Right lobe of liver (tissue), 6 donors: Measurements from ENCODE around the gene COL25A1. TPM values are rescaled to one million over a fixed set of nuclear protein-coding genes. Genes with fewer than 3 reads are reported as not detected.
"Not testable (repeated sequence)": the region's sequence is repeated elsewhere in the genome, so short reads cannot be mapped to it uniquely, and the experiment has no call there.

Experiments used
- ATAC-seq, 4 donors: fragments of 200-7000 bp; cut with Tn5 transposase; one replicate each; pipeline ENCODE4 v1.9.1; 2020; ENCODE audit warnings: mild to moderate bottlenecking in 4 of 4, moderate library complexity in 4 of 4
- DNase-seq, 3 donors: peaks; one replicate each; pipeline ENCODE4 v3.0.0-alpha.2; 2020
- H3K27ac ChIP-seq, 3 donors: fragments of 200-600 bp; one replicate each; pipeline ENCODE4 v1.8.0; 2022
- H3K27me3 ChIP-seq, 2 donors: fragments of 200-600 bp; one replicate each; pipeline ENCODE4 v1.8.0; 2022
- H3K36me3 ChIP-seq, 4 donors: fragments of 200-600 bp; sonication (generic) in 1 of 4; one replicate each; pipeline versions ENCODE4 v1.5.1 to v1.8.0; 2017 to 2022; ENCODE audit warnings: control low read depth in 1 of 4
- H3K4me1 ChIP-seq, 4 donors: fragments of 200-600 bp; sonication (generic) in 1 of 4; one replicate each; pipeline versions ENCODE4 v1.5.1 to v1.8.0; 2017 to 2022; ENCODE audit warnings: control low read depth in 1 of 4
- H3K4me3 ChIP-seq, 3 donors: fragments of 200-600 bp; one replicate each; pipeline ENCODE4 v1.8.0; 2022
- H3K9me3 ChIP-seq, 4 donors: fragments of 200-600 bp; sonication (generic) in 1 of 4; one replicate each; pipeline versions ENCODE4 v1.5.1 to v1.8.0; 2017 to 2022; ENCODE audit warnings: control low read depth in 1 of 4
- CTCF ChIP-seq, 4 donors: fragments of 200-600 bp in 3 of 4; fragments of 450-650 bp in 1 of 4; IDR thresholded peaks; one replicate each; pipeline versions ENCODE4 v1.5.1 to v1.8.0; 2016 to 2022; ENCODE audit warnings: antibody characterized with exemption in 4 of 4, mild to moderate bottlenecking in 2 of 4
- POLR2A ChIP-seq: fragments of 450-650 bp; IDR thresholded peaks from one replicate; pipeline ENCODE4 v1.6.1; 2017; ENCODE audit warnings: antibody characterized with exemption, mild to moderate bottlenecking
- WGBS: methylation state at CpG from one replicate; pipeline ENCODE4 v1.1.6; 2018; ENCODE audit warnings: low coverage, low lambda C conversion rate; ENCODE audit not compliant: insufficient coverage; ENCODE audit errors: missing lambda C conversion rate; 5-methylcytosine and 5-hydroxymethylcytosine counted together
- intact Hi-C, 2 donors: fragments of 100-400 bp; cut with DNase I; formaldehyde crosslinking; loops; one replicate each; pipeline versions ENCODE4 v1.11.2 to v1.14.1; 2022
- total RNA-seq, 6 experiments: library from RNA; depleted of rRNA in 2 of 6; stranded (reverse); fragments of >200 nt in 2 of 6; fragmentation: NEBNext Ultra II Directional in 3 of 6; extraction: Animal tissue kit (Norgen Biotek cat#: 25700) in 3 of 6; gene quantifications; one replicate each; pipeline versions ENCODE4 v1.1.0 to v1.2.4, GENCODE V29; 2016 to 2023
- donor health status: DM: no; HTN: yes; CAD: no.
- donor health status: DM: no; HTN: no; CAD: no.
- donor health status: DM: no; HTN: no; CAD: no.
- donor health status: DM: no; HTN: yes; CAD: no.
- donor health status: DM: no; HTN: yes; CAD: no.

COL25A1 gene
- total RNA-seq, 6 experiments from 2014 or later = 0.06 to 4.8 (median 1.3) TPM

- Histone ChIP-seq H3K4me3 (no peak overlapping the region), H3K27ac (no peak overlapping the region), H3K4me1 (no peaks in the 10 kb centered on the region), H3K9me3 (no peaks in the 10 kb centered on the region), H3K27me3 (no peaks in the 10 kb centered on the region), H3K36me3 (no peaks in the 10 kb centered on the region)
- DNase-seq (no peak), ATAC-seq (no peak)
- intact Hi-C loops = no loop called here
- TF ChIP-seq POLR2A (no peak), CTCF (IDR thresholded peaks at IDR 0.05) (no peak)
- 70% methylated on average over 3 of the region's 3 CpGs for WGBS
Observed at GRCh38 chr4:109083911-109084310, 218.5 kb downstream of the COL25A1 start.

DNA sequence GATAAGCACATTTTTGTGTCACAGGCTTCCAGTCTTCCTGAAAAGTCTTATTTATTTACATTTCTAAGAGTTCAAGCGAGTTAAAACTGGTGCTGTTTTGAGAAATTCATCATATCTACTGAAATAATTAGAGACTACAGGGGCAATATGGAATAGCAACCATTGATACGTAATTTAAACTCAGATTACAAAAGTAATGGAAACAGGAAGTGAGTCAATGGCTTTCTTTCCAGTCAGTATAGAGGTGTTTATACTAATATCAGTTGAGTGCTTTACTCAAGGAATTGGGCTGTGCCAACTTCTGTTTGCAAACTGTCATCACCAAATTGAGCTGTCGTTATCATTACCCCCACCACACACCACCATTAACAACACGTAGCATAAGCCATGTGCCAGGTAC lies 222.7 kb downstream of the COL25A1 start:
- no peak overlapping the region for H3K4me3 ChIP-seq
- no peaks in the 10 kb centered on the region for H3K36me3 ChIP-seq
- TF ChIP-seq POLR2A = no peak
- no peak for TF ChIP-seq CTCF (IDR thresholded peaks at IDR 0.05)
- no peak for ATAC-seq
- no peak overlapping the region for H3K27ac ChIP-seq
- no peaks in the 10 kb centered on the region for H3K9me3 ChIP-seq
- intact Hi-C loops = no loop called here
- no peaks in the 10 kb centered on the region for H3K4me1 ChIP-seq
- no peaks in the 10 kb centered on the region for H3K27me3 ChIP-seq
- 62% methylated on average over 4 of the region's 4 CpGs for WGBS
- DNase-seq = no peak

DNA sequence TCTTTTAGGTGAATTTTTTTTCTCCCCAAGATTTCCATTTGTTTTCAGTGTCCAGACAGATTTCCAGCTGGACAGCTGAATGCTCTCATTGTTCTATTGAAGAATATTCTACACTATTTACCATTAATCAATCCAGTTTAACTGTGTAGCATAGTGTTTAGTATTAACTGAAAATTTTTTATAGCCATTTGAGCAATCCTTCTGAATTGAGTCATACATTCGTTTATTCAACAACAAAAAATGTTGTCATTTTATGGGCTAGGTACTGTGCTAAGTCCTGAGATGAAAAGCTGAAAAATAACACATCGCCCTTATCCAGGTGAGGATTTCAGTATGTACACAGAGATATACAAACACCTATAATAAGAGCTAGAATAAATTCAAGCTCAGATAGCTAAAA lies 223.3 kb downstream of the COL25A1 start:
- ATAC-seq (no peak), DNase-seq (no peak)
- no peaks in the 10 kb centered on the region for H3K36me3 ChIP-seq
- intact Hi-C loops = no loop called here
- no peaks in the 10 kb centered on the region for H3K9me3 ChIP-seq
- no peaks in the 10 kb centered on the region for H3K27me3 ChIP-seq
- TF ChIP-seq POLR2A (no peak), CTCF (IDR thresholded peaks at IDR 0.05) (no peak)
- H3K4me1 ChIP-seq = no peaks in the 10 kb centered on the region
- 51% methylated on average over 2 of the region's 2 CpGs for WGBS
- no peak overlapping the region for H3K27ac ChIP-seq
- H3K4me3 ChIP-seq = no peak overlapping the region

DNA sequence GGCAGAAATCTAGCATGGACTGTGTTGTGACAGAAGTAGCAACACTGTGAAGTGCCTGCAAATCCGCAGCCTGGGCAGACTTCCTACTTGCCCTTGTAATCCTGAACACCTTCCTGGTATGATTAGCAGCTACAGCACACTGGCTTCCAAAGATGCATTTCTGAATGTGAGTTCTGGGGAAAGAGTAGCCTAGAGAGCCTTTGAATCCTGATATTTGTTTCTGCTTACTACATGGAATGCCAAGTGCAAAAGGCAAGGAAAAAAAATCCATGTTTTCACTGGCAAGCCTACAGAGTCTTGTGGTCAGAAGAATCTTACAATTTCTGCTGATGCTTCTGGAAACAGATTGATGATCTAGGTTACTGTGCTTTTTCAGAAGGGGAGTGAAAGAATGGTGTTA lies 223.7 kb downstream of the COL25A1 start:
- WGBS = 83% methylated on average over 1 of the region's 1 CpG
- Histone ChIP-seq H3K36me3 (no peaks in the 10 kb centered on the region), H3K4me3 (no peak overlapping the region), H3K27me3 (no peaks in the 10 kb centered on the region), H3K9me3 (no peaks in the 10 kb centered on the region), H3K4me1 (no peaks in the 10 kb centered on the region), H3K27ac (no peak overlapping the region)
- DNase-seq = no peak
- TF ChIP-seq CTCF (IDR thresholded peaks at IDR 0.05) = no peak
- TF ChIP-seq POLR2A = no peak
- intact Hi-C loops = no loop called here
- no peak for ATAC-seq

- Histone ChIP-seq H3K27ac (no peak overlapping the region), H3K4me1 (no peaks in the 10 kb centered on the region), H3K36me3 (no peaks in the 10 kb centered on the region), H3K4me3 (no peak overlapping the region), H3K9me3 (no peaks in the 10 kb centered on the region), H3K27me3 (no peaks in the 10 kb centered on the region)
- DNase-seq = no peak
- ATAC-seq = no peak
- intact Hi-C loops = no loop called here
- no peak for TF ChIP-seq POLR2A
- no peak for TF ChIP-seq CTCF (IDR thresholded peaks at IDR 0.05)
- WGBS = 66% methylated on average over 3 of the region's 3 CpGs
Observed at GRCh38 chr4:109077505-109077904, 225.0 kb downstream of the COL25A1 start.

GRCh38 chr4:109076709-109077108 lies 225.7 kb downstream of the COL25A1 start:
- H3K27me3 ChIP-seq, H3K4me1 ChIP-seq, ATAC-seq, H3K4me3 ChIP-seq, intact Hi-C loops, H3K36me3 ChIP-seq, H3K9me3 ChIP-seq, H3K27ac ChIP-seq, DNase-seq: not testable (repeated sequence)
- 87% methylated on average over 4 of the region's 4 CpGs for WGBS
